ENCODE measurements around the gene IL17D. TPM values are rescaled to one million over a fixed set of nuclear protein-coding genes. Genes with fewer than 3 reads are reported as not detected.
A peak's percentile ranks its signal among the peaks of the same experiment; 100 is the strongest.
"Not testable (repeated sequence)": the region's sequence is repeated elsewhere in the genome, so short reads cannot be mapped to it uniquely, and the experiment has no call there.

IL17D gene
- total RNA-seq, 2 donors from 2014 or later = 1.2 to 1.7 TPM

- DNase-seq (no peak), ATAC-seq (no peak)
- intact Hi-C loops (cut with DNase I, micrococcal nuclease) = loop anchor here in 1 of 2 donors (5.0 to 10.0 kb wide), 2 partner anchors 113 to 210 kb away; no protein-coding TSS in a partner anchor
Measured at GRCh38 chr13:20714563-20715329, 11.2 kb downstream of the IL17D start.

GRCh38 chr13:20715330-20715712 is 11.8 kb downstream of the IL17D start:
- no peak for DNase-seq
- intact Hi-C loops (cut with DNase I, micrococcal nuclease) = loop anchor here in 1 of 2 donors (10.0 kb wide), 1 partner anchor 209 kb away; no protein-coding TSS in a partner anchor
- no peak for ATAC-seq

GRCh38 chr13:20716951-20717350 is 13.5 kb downstream of the IL17D start:
- intact Hi-C loops (cut with DNase I, micrococcal nuclease) = loop anchor here in 1 of 2 donors (10.0 kb wide), 1 partner anchor 208 kb away; no protein-coding TSS in a partner anchor
- DNase-seq (no peak), ATAC-seq (no peak)

- DNase-seq (no peak), ATAC-seq (no peak)
- intact Hi-C loops (cut with DNase I, micrococcal nuclease) = loop anchor here in 1 of 2 donors (10.0 kb wide), 1 partner anchor 207 kb away; no protein-coding TSS in a partner anchor
Measured at GRCh38 chr13:20717581-20718542, 14.4 kb downstream of the IL17D start.

GRCh38 chr13:20718958-20719566 is 15.6 kb downstream of the IL17D start:
- no peak for ATAC-seq
- DNase-seq = no peak
- intact Hi-C loops (cut with DNase I, micrococcal nuclease) = loop anchor here in 1 of 2 donors (10.0 kb wide), 1 partner anchor 206 kb away; no protein-coding TSS in a partner anchor

GRCh38 chr13:20719783-20720182 is 16.3 kb downstream of the IL17D start:
- no peak for DNase-seq
- ATAC-seq = no peak
- intact Hi-C loops (cut with DNase I, micrococcal nuclease) = loop anchor here in 1 of 2 donors (10.0 kb wide), 1 partner anchor 205 kb away; no protein-coding TSS in a partner anchor

- ATAC-seq = no peak
- no peak for DNase-seq
- intact Hi-C loops (cut with DNase I, micrococcal nuclease) = no loop called here
Measured at GRCh38 chr13:20720499-20720898, 17.0 kb downstream of the IL17D start.

GRCh38 chr13:20721058-20721453 is 17.6 kb downstream of the IL17D start:
- DNase-seq (no peak), ATAC-seq (no peak)
- intact Hi-C loops (cut with DNase I, micrococcal nuclease) = no loop called here

GRCh38 chr13:20721454-20722357 is 18.2 kb downstream of the IL17D start:
- intact Hi-C loops (cut with DNase I, micrococcal nuclease) = no loop called here
- DNase-seq = peak in 1 of 2 donors; percentile 51
- peak; percentile 78 for ATAC-seq

GRCh38 chr13:20727856-20728255 is 24.4 kb downstream of the IL17D start:
- DNase-seq (no peak), ATAC-seq (no peak)
- intact Hi-C loops (cut with DNase I, micrococcal nuclease) = no loop called here

- no peak for ATAC-seq
- intact Hi-C loops (cut with DNase I, micrococcal nuclease) = no loop called here
- no peak for DNase-seq
Measured at GRCh38 chr13:20728579-20729311, 25.2 kb downstream of the IL17D start.

GRCh38 chr13:20729633-20730585 is 26.4 kb downstream of the IL17D start:
- ATAC-seq (no peak), DNase-seq (no peak)

GRCh38 chr13:20738616-20739015 is 35.1 kb downstream of the IL17D start:
- intact Hi-C loops (cut with DNase I, micrococcal nuclease) = no loop called here
- DNase-seq = no peak
- ATAC-seq = no peak

More at GRCh38 chr13:20729633-20730585, 26.4 kb downstream of the IL17D start:
- intact Hi-C loops (cut with DNase I, micrococcal nuclease) = no loop called here

- no peak for DNase-seq
- no peak for ATAC-seq
- intact Hi-C loops (cut with DNase I, micrococcal nuclease) = no loop called here
Measured at GRCh38 chr13:20740021-20740420, 36.5 kb downstream of the IL17D start.

GRCh38 chr13:20743830-20744404 is 40.4 kb downstream of the IL17D start:
- DNase-seq; ATAC-seq; intact Hi-C loops (cut with DNase I, micrococcal nuclease): not testable (repeated sequence)

GRCh38 chr13:20749377-20749776 is 45.9 kb downstream of the IL17D start:
- ATAC-seq = no peak
- DNase-seq = no peak
- intact Hi-C loops (cut with DNase I, micrococcal nuclease) = no loop called here
